KOPT-K1 (cell line): ENCODE measurements around the gene AKAP8L.
"Not testable (repeated sequence)": the region's sequence is repeated elsewhere in the genome, so short reads cannot be mapped to it uniquely, and the experiment has no call there.

Experiments
- H3K27ac ChIP-seq: fragments of 200-600 bp; sonication (generic); 2 replicates; pipeline ENCODE4 v1.5.1; 2016; ENCODE audit warnings: antibody characterized with exemption, mild to moderate bottlenecking, low read depth, low read length; ENCODE audit not compliant: poor library complexity, severe bottlenecking
- H3K36me3 ChIP-seq: fragments of 200-600 bp; sonication (generic); 2 replicates; pipeline ENCODE4 v1.5.1; 2017; ENCODE audit warnings: antibody characterized with exemption, mild to moderate bottlenecking, low read length, moderate library complexity; ENCODE audit not compliant: insufficient read depth
- H3K9me3 ChIP-seq: fragments of 200-600 bp; sonication (generic); 2 replicates; pipeline ENCODE4 v1.5.1; 2017; ENCODE audit warnings: antibody characterized with exemption, low read length, mild to moderate bottlenecking; ENCODE audit not compliant: insufficient read depth, poor library complexity, severe bottlenecking

AKAP8L gene

GRCh38 chr19:15396436-15396835, 22.4 kb downstream of the AKAP8L start:
- H3K36me3 ChIP-seq = peaks cover 98% of the 10 kb centered on the region
- H3K9me3 ChIP-seq = no peaks in the 10 kb centered on the region
- H3K27ac ChIP-seq = no peak overlapping the region

GRCh38 chr19:15395251-15395650, 23.5 kb downstream of the AKAP8L start:
- H3K9me3 ChIP-seq = not testable (repeated sequence)
- H3K36me3 ChIP-seq = peaks cover 96% of the 10 kb centered on the region

GRCh38 chr19:15394426-15394825, 24.4 kb downstream of the AKAP8L start:
- Histone ChIP-seq H3K9me3 (no peaks in the 10 kb centered on the region), H3K27ac (no peak overlapping the region), H3K36me3 (peaks cover 96% of the 10 kb centered on the region)

More at GRCh38 chr19:15395251-15395650, 23.5 kb downstream of the AKAP8L start:
- H3K27ac ChIP-seq = not testable (repeated sequence)

- Histone ChIP-seq H3K27ac (no peak overlapping the region), H3K9me3 (no peaks in the 10 kb centered on the region), H3K36me3 (peaks cover 96% of the 10 kb centered on the region)
Measured at GRCh38 chr19:15393963-15394362, 24.8 kb downstream of the AKAP8L start.

DNA sequence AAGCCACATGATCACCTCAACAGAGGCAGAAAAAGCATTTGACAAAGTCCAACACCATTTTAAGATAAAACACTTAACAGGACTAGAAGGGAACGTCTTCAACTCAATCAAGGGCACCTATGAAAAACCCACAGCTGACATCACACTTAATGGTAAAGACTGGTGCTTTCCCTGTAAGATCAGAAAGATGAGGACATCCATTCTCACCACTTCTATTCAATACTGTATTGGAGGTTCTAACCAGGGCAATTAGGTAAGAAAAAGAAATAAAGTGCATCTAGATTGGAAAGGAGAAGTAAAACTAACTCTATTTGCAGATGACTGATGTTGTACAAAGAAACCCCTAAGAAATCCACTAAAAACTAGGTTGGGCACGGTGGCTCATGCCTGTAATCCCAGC, 28.0 kb downstream of the AKAP8L start:
- H3K27ac ChIP-seq = no peak overlapping the region
- H3K36me3 ChIP-seq = peaks cover 87% of the 10 kb centered on the region
- no peaks in the 10 kb centered on the region for H3K9me3 ChIP-seq

- H3K36me3 ChIP-seq = peaks cover 33% of the 10 kb centered on the region
- no peak overlapping the region for H3K27ac ChIP-seq
Measured at GRCh38 chr19:15381864-15382263, 36.9 kb downstream of the AKAP8L start.

GRCh38 chr19:15381429-15381828, 37.4 kb downstream of the AKAP8L start:
- peaks cover 29% of the 10 kb centered on the region for H3K36me3 ChIP-seq
- H3K27ac ChIP-seq = no peak overlapping the region
- H3K9me3 ChIP-seq = no peaks in the 10 kb centered on the region

More at GRCh38 chr19:15381864-15382263, 36.9 kb downstream of the AKAP8L start:
- no peaks in the 10 kb centered on the region for H3K9me3 ChIP-seq

- peak overlapping the region; percentile 88 for H3K27ac ChIP-seq
Measured at GRCh38 chr19:15379999-15380647, 38.7 kb downstream of the AKAP8L start.

GRCh38 chr19:15379083-15379998, 39.4 kb downstream of the AKAP8L start, which contains the start of gene AKAP8:
AKAP8 (minus strand) TSS chr19:15379787; CDS start chr19:15379731, 56 bp downstream.
- Histone ChIP-seq H3K36me3 (peaks cover 39% of the 10 kb centered on the region), H3K9me3 (no peaks in the 10 kb centered on the region), H3K27ac (peak within 1 kb of the TSS; percentile 88)

More at GRCh38 chr19:15379999-15380647, 38.7 kb downstream of the AKAP8L start:
- peaks cover 31% of the 10 kb centered on the region for H3K36me3 ChIP-seq
- H3K9me3 ChIP-seq = no peaks in the 10 kb centered on the region

DNA sequence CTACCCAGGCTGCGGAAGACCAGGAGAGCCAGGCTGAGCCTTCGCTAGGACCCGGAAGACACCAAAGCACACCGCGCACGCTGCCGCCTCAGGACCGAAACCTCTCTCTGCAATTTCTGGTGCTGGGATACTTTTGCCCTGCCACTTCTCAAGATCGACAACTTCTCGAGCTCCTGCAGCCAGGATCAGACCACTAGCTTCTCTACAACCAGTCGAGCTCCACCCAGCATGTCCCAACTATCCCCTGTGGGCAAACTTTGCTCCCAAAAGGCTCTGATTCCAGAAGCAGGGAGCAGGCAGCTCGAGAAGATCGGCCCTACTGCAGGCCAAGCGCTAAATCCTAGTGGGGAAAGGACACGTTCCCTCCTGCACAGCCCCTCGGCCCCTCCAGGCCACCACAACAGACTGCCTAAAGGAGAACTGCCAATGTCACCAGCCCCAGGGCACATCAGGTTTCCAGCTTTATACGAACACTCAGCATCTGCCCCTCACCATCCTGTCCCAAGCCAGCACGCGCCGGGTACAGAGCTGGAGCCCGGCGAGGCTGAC, 40.2 kb downstream of the AKAP8L start:
- Histone ChIP-seq H3K27ac (peak overlapping the region; percentile 88), H3K9me3 (no peaks in the 10 kb centered on the region), H3K36me3 (peaks cover 46% of the 10 kb centered on the region)

- H3K9me3 ChIP-seq = no peaks in the 10 kb centered on the region
- no peak overlapping the region for H3K27ac ChIP-seq
- H3K36me3 ChIP-seq = peaks cover 59% of the 10 kb centered on the region
Measured at GRCh38 chr19:15374796-15375440, 43.9 kb downstream of the AKAP8L start.

GRCh38 chr19:15374105-15374651, 44.6 kb downstream of the AKAP8L start:
- H3K27ac ChIP-seq = no peak overlapping the region
- peaks cover 66% of the 10 kb centered on the region for H3K36me3 ChIP-seq
- no peaks in the 10 kb centered on the region for H3K9me3 ChIP-seq

DNA sequence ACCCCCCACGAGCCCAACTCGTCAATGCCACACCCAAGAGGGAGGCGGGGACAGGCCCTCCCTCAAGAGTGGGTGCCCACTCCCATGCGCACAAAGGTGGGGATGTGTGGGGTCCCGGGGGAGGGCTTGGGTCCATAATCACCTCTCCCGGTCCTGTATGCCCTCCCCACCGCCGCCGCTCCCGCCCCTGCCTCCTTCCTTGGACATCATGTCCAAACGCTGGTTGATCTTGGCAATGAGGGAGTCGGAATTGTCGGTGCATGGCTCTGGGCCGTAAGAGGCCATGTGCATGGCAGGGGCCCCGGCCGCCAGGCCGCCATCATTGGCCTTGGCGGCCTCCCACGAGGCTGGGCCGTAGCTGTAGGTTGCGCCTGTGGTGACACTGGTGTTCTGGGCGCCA, 45.1 kb downstream of the AKAP8L start:
- H3K9me3 ChIP-seq = no peaks in the 10 kb centered on the region
- H3K27ac ChIP-seq = no peak overlapping the region
- peaks cover 72% of the 10 kb centered on the region for H3K36me3 ChIP-seq

- no peaks in the 10 kb centered on the region for H3K9me3 ChIP-seq
- H3K36me3 ChIP-seq = peaks cover 79% of the 10 kb centered on the region
- H3K27ac ChIP-seq = no peak overlapping the region
Measured at GRCh38 chr19:15372891-15373301, 45.9 kb downstream of the AKAP8L start.
